Karpas-422 (cell line): ENCODE results near the gene ZNF646. TPM values are rescaled to one million over a fixed set of nuclear protein-coding genes. Genes with fewer than 3 reads are reported as not detected.

ENCODE experiments used
- DNase-seq: peaks from one replicate; pipeline ENCODE4 v3.0.0-alpha.2; 2015
- H2AFZ ChIP-seq: fragments of 200-600 bp; sonication (generic); 2 replicates; pipeline ENCODE4 v1.6.1; 2014; ENCODE audit warnings: antibody characterized with exemption, low read length, mixed read lengths
- H3K27ac ChIP-seq: fragments of 200-600 bp; sonication (generic); 2 replicates; pipeline ENCODE4 v1.5.1; 2014; ENCODE audit warnings: mild to moderate bottlenecking, low read length, moderate library complexity
- H3K27me3 ChIP-seq: fragments of 200-600 bp; sonication (generic); 2 replicates; pipeline ENCODE4 v1.6.1; 2014; ENCODE audit warnings: low read length, mixed read lengths
- H3K36me3 ChIP-seq: fragments of 200-600 bp; sonication (generic); 2 replicates; pipeline ENCODE4 v1.6.1; 2014; ENCODE audit warnings: low read length, mixed read lengths; ENCODE audit not compliant: insufficient read depth
- H3K4me1 ChIP-seq: fragments of 200-600 bp; sonication (generic); 2 replicates; pipeline ENCODE4 v1.6.1; 2014; ENCODE audit warnings: mild to moderate bottlenecking, low read length, mixed read lengths
- H3K4me2 ChIP-seq: fragments of 200-600 bp; sonication (generic); 2 replicates; pipeline ENCODE4 v1.6.1; 2014; ENCODE audit warnings: low read length, low read depth, mild to moderate bottlenecking; ENCODE audit not compliant: poor library complexity, severe bottlenecking
- H3K4me3 ChIP-seq: fragments of 200-600 bp; sonication (generic); 2 replicates; pipeline ENCODE4 v1.5.1; 2014; ENCODE audit warnings: mild to moderate bottlenecking, antibody characterized with exemption, low read length, mixed read lengths
- H3K79me2 ChIP-seq: fragments of 200-600 bp; sonication (generic); 2 replicates; pipeline ENCODE4 v1.6.1; 2014; ENCODE audit warnings: mild to moderate bottlenecking, low read length, mixed read lengths
- H3K9ac ChIP-seq: fragments of 200-600 bp; sonication (generic); 2 replicates; pipeline ENCODE4 v1.6.0; 2014; ENCODE audit warnings: low read length
- H3K9me2 ChIP-seq: fragments of 200-600 bp; sonication (generic), shearing (Covaris generic); replicated peaks from 2 replicates; pipeline ENCODE4 v1.6.0; 2014; ENCODE audit warnings: mild to moderate bottlenecking, low read length, moderate library complexity; ENCODE audit not compliant: insufficient read depth
- H3K9me3 ChIP-seq: fragments of 300-700, 200-600 bp; sonication (generic); 2 replicates; pipeline ENCODE4 v1.6.1; 2014; ENCODE audit warnings: low read length, mixed read lengths
- H4K20me1 ChIP-seq: fragments of 200-600 bp; sonication (generic); 2 replicates; pipeline ENCODE4 v1.6.1; 2014; ENCODE audit warnings: mild to moderate bottlenecking, antibody characterized with exemption, low read length, low read depth; ENCODE audit not compliant: insufficient read depth
- total RNA-seq: library from RNA; depleted of rRNA; stranded (reverse); fragments of >200 nt; shearing (Covaris generic); gene quantifications from 2 replicates; pipeline ENCODE4 v1.2.3, GENCODE V29; 2014; ENCODE audit warnings: low replicate concordance; rRNA removed

ZNF646 gene
- total RNA-seq, 1 experiment from 2014 or later = 22.0 TPM

GRCh38 chr16:31130899-31131298 lies 56.7 kb downstream of the ZNF646 start:
- no peak for DNase-seq
- Histone ChIP-seq H3K9me2 (no peaks in the 10 kb centered on the region), H3K27me3 (no peaks in the 10 kb centered on the region), H3K36me3 (no peaks in the 10 kb centered on the region), H2AFZ (no peak overlapping the region), H3K9ac (no peak overlapping the region), H3K4me3 (no peak overlapping the region), H3K27ac (no peak overlapping the region), H4K20me1 (no peaks in the 10 kb centered on the region), H3K79me2 (no peaks in the 10 kb centered on the region), H3K4me2 (no peak overlapping the region), H3K9me3 (no peaks in the 10 kb centered on the region), H3K4me1 (no peaks in the 10 kb centered on the region)

DNA sequence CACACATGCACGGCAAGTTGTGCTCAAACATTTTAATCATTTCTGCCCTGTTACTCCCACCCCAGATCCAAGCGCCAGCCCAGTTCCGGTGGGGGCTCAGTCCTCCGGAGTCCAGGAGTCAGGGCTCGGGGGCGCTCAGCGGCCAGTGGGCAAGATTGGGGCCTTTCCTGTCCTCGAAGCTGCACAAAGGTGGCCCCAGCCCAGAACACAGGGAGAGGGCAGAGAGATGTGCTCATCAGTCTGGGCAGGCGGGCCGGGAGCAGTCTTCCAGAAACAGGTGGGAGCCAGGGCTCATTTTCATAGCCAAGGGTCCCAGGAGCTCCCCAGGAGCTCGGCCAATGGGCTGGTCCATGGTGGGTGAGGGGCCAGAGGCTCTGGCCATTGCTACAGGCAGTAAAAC lies 57.2 kb downstream of the ZNF646 start:
- Histone ChIP-seq H3K4me1 (no peaks in the 10 kb centered on the region), H4K20me1 (no peaks in the 10 kb centered on the region), H3K79me2 (no peaks in the 10 kb centered on the region), H3K36me3 (no peaks in the 10 kb centered on the region), H3K9me2 (no peaks in the 10 kb centered on the region), H3K4me3 (no peak overlapping the region), H3K9ac (no peak overlapping the region), H2AFZ (no peak overlapping the region), H3K9me3 (no peaks in the 10 kb centered on the region), H3K27me3 (no peaks in the 10 kb centered on the region), H3K4me2 (no peak overlapping the region), H3K27ac (no peak overlapping the region)
- DNase-seq = no peak

DNA sequence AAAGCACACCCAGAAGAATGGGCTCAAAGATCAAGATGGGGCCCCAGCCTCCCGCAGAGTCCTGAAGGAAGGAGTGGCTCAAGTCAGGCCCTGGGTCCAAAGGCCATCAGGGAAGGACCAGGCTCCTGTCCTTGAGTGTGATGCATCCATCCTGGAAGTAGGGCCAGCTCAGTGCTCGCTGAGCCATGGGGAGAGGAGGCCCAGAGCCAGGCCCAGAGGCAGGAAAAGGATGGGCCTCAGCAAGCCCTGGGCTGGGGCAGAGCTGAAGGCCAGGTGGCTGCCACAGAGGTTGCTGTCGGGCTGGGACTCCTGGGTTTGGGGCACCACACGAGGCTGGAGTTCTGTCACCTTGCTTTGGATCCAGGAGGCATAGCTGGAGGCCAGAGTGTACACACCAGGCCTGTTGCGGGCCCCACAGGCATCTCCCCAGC lies 57.6 kb downstream of the ZNF646 start:
- H3K36me3 ChIP-seq = no peaks in the 10 kb centered on the region

GRCh38 chr16:31132303-31132979 lies 58.2 kb downstream of the ZNF646 start:
- H3K36me3 ChIP-seq = no peaks in the 10 kb centered on the region
- no peak overlapping the region for H2AFZ ChIP-seq
- no peaks in the 10 kb centered on the region for H3K79me2 ChIP-seq
- H3K9ac ChIP-seq = no peak overlapping the region
- H3K4me3 ChIP-seq = no peak overlapping the region
- H3K9me2 ChIP-seq = no peaks in the 10 kb centered on the region
- H4K20me1 ChIP-seq = no peaks in the 10 kb centered on the region
- no peak overlapping the region for H3K4me2 ChIP-seq
- no peak for DNase-seq
- H3K27ac ChIP-seq = no peak overlapping the region
- H3K27me3 ChIP-seq = no peaks in the 10 kb centered on the region
- no peaks in the 10 kb centered on the region for H3K9me3 ChIP-seq
- H3K4me1 ChIP-seq = no peaks in the 10 kb centered on the region

More for the DNA sequence above, 57.6 kb downstream of the ZNF646 start:
- Histone ChIP-seq H3K27me3 (no peaks in the 10 kb centered on the region), H3K4me1 (no peaks in the 10 kb centered on the region), H3K4me3 (no peak overlapping the region), H3K4me2 (no peak overlapping the region), H3K27ac (no peak overlapping the region), H3K9me2 (no peaks in the 10 kb centered on the region), H2AFZ (no peak overlapping the region), H3K79me2 (no peaks in the 10 kb centered on the region), H4K20me1 (no peaks in the 10 kb centered on the region), H3K9ac (no peak overlapping the region), H3K9me3 (no peaks in the 10 kb centered on the region)
- no peak for DNase-seq

DNA sequence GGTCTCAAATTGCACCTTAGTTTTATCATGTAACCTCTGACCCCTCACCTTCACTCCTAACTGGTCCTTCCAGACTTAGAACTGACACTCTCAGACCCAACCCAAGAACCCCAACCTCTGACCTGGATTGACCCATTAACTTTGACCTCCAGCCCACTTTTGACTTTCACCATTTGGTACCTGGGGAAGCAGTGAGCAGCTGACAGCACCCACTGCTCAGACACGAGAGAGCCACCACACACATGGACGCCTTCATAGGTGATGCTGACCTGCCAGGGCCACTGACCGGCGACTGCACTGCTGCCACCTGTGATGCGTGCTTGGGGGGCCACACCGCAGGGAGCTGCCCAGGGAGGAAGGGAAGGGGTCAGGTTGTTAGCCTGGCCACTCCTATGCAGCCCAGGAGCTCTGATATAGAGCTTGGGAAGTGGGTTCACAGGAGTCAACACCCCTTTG lies 58.9 kb downstream of the ZNF646 start:
- H3K4me1 ChIP-seq = no peaks in the 10 kb centered on the region
- no peak overlapping the region for H2AFZ ChIP-seq
- no peak overlapping the region for H3K4me2 ChIP-seq
- no peaks in the 10 kb centered on the region for H3K9me3 ChIP-seq
- H3K36me3 ChIP-seq = no peaks in the 10 kb centered on the region
- no peak overlapping the region for H3K9ac ChIP-seq
- no peaks in the 10 kb centered on the region for H4K20me1 ChIP-seq
- no peaks in the 10 kb centered on the region for H3K27me3 ChIP-seq
- H3K9me2 ChIP-seq = no peaks in the 10 kb centered on the region
- no peak for DNase-seq
- no peak overlapping the region for H3K27ac ChIP-seq
- H3K79me2 ChIP-seq = no peaks in the 10 kb centered on the region
- no peak overlapping the region for H3K4me3 ChIP-seq

Other genes starting within 250 kb of the ZNF646 start
- gene BCL7C, start 180.3 kb upstream of the ZNF646 start, total RNA-seq = 27.4 and 59.7 TPM in 2 replicates
- gene CTF1, start 177.8 kb upstream of the ZNF646 start, total RNA-seq = 0.94 and 1.1 TPM in 2 replicates
- 24.5 and 59.5 TPM in 2 replicates for gene FBXL19, start 150.8 kb upstream of the ZNF646 start, total RNA-seq
- gene ORAI3, start 125.4 kb upstream of the ZNF646 start, total RNA-seq = 34.0 and 60.7 TPM in 2 replicates
- 3.8 and 4.3 TPM in 2 replicates for gene SETD1A, start 116.7 kb upstream of the ZNF646 start, total RNA-seq
- gene HSD3B7, start 89.2 kb upstream of the ZNF646 start, total RNA-seq = 0.65 and 2.7 TPM in 2 replicates
- 0.07 and 0.11 TPM in 2 replicates for gene STX1B, start 63.8 kb upstream of the ZNF646 start, total RNA-seq
- 16.6 and 16.7 TPM in 2 replicates for gene STX4, start 40.9 kb upstream of the ZNF646 start, total RNA-seq
- 6.0 and 7.7 TPM in 2 replicates for gene ZNF668, start 182 bp upstream of the ZNF646 start, total RNA-seq
- 3.2 and 4.0 TPM in 2 replicates for gene PRSS53, start 14.5 kb downstream of the ZNF646 start, total RNA-seq
- gene VKORC1, start 20.4 kb downstream of the ZNF646 start, total RNA-seq = 70.2 and 93.9 TPM in 2 replicates
- gene BCKDK, start 34.0 kb downstream of the ZNF646 start, total RNA-seq = 28.4 and 37.5 TPM in 2 replicates
- 37.2 and 42.7 TPM in 2 replicates for gene KAT8, start 43.2 kb downstream of the ZNF646 start, total RNA-seq
- gene PRSS8, start 61.3 kb downstream of the ZNF646 start, total RNA-seq = not detected in 2 replicates
- gene PRSS36, start 75.6 kb downstream of the ZNF646 start, total RNA-seq = not detected in 2 replicates
- 51.4 and 61.7 TPM in 2 replicates for gene FUS, start 105.7 kb downstream of the ZNF646 start, total RNA-seq
- gene PYCARD, start 128.3 kb downstream of the ZNF646 start, total RNA-seq = 78.0 and 206 TPM in 2 replicates
- gene TRIM72, start 139.7 kb downstream of the ZNF646 start, total RNA-seq = not detected in 2 replicates
- gene PYDC1, start 142.7 kb downstream of the ZNF646 start, total RNA-seq = not detected in 2 replicates
- gene ITGAM, start 185.6 kb downstream of the ZNF646 start, total RNA-seq = not detected in 2 replicates